ENCODE measurements around the gene CCL13.

The CCL13 gene

DNA sequence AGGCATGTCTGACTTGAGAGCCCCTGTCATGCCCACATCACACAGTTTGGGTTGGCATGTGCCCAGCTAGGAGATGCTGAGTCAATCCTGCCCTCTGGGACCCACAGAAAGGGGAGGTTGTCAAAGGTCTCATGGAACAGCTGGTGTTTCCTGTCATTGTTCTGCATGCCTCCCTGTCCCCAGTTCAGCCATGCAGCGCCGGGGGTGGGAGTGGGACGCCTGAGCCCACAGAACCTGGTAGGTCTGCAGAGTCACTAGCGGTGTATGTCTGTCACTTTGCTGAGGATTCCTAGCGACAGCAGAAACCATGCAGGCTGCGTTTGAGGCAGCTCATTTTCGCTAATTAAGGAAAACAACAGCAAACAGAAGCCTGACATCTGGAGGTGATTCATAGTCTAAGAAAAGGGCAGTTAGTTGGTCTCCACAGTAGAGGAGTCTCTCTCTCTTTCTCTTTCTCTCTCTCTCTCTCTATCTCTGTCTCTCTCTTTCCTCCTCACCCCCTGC, 26.4 kb downstream of the CCL13 start:
- no peak overlapping the region for H3K4me3 ChIP-seq (ENCODE audit: insufficient read depth, low read depth, low read length)
- H3K9me3 ChIP-seq (ENCODE audit: control insufficient read depth, low read length), result no peaks in the 10 kb centered on the region
- no peaks in the 10 kb centered on the region for H3K4me1 ChIP-seq (ENCODE audit: control insufficient read depth, insufficient read depth, low read length)
- no peaks in the 10 kb centered on the region for H3K36me3 ChIP-seq (ENCODE audit: control insufficient read depth, insufficient read depth, low read length)
- no peak overlapping the region for H3K27ac ChIP-seq (ENCODE audit: insufficient read depth, low read depth, low read length, poor library complexity, severe bottlenecking)
- WGBS, 2 experiments, result 75 to 80% methylated on average over 7 of the region's 7 CpGs
- H3K27me3 ChIP-seq (ENCODE audit: control insufficient read depth, insufficient read depth, low read length, poor library complexity, severe bottlenecking), result no peaks in the 10 kb centered on the region

DNA sequence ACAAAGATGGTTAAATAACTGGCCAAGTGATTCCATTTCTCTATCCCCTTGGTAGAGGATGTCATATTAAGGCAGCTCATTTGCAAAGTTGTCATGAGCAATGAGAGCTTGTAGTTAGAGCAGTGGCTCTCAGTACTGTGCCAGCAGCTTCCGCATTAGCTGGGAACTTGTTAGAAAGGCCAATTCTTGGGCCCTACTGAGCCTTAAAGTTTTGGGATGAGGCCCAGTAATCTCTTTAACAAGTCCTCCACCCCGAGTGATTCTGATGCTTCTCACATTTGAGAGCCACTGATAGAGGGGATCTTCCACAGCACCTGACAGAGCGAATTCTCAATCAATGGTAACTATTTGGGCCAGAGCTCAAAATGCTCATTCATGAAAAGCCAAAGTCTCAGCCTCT, 26.9 kb downstream of the CCL13 start:
- no peak overlapping the region for H3K27ac ChIP-seq (ENCODE audit: insufficient read depth, low read depth, low read length, poor library complexity, severe bottlenecking)
- no peak overlapping the region for H3K4me3 ChIP-seq (ENCODE audit: insufficient read depth, low read depth, low read length)
- WGBS, 2 experiments, result 89 to 93% methylated on average over 3 of the region's 3 CpGs
- H3K4me1 ChIP-seq (ENCODE audit: control insufficient read depth, insufficient read depth, low read length), result no peaks in the 10 kb centered on the region
- H3K27me3 ChIP-seq (ENCODE audit: control insufficient read depth, insufficient read depth, low read length, poor library complexity, severe bottlenecking), result no peaks in the 10 kb centered on the region
- no peaks in the 10 kb centered on the region for H3K9me3 ChIP-seq (ENCODE audit: control insufficient read depth, low read length)
- no peaks in the 10 kb centered on the region for H3K36me3 ChIP-seq (ENCODE audit: control insufficient read depth, insufficient read depth, low read length)

DNA sequence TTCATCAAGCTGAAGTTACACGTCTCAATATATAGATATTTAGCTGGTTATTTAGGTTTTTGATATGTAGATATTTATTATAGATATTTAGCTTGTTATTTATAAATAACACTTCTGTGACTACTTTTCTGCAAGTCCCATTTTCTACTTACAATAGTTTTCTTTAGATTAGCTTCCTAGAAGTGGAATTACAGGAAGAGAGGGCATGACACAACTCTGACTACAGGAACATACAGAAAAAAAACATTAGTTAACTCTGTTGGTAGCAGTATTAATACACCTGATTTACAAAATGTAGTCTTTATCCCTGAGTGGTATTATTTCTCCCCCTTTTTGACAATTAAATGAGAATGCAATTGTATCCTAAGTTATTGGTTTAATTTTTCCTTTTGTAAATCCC, 28.0 kb downstream of the CCL13 start:
- no peaks in the 10 kb centered on the region for H3K36me3 ChIP-seq (ENCODE audit: control insufficient read depth, insufficient read depth, low read length)
- no CpG with 5 or more reads among the region's 1 CpG for WGBS, 2 experiments

DNA sequence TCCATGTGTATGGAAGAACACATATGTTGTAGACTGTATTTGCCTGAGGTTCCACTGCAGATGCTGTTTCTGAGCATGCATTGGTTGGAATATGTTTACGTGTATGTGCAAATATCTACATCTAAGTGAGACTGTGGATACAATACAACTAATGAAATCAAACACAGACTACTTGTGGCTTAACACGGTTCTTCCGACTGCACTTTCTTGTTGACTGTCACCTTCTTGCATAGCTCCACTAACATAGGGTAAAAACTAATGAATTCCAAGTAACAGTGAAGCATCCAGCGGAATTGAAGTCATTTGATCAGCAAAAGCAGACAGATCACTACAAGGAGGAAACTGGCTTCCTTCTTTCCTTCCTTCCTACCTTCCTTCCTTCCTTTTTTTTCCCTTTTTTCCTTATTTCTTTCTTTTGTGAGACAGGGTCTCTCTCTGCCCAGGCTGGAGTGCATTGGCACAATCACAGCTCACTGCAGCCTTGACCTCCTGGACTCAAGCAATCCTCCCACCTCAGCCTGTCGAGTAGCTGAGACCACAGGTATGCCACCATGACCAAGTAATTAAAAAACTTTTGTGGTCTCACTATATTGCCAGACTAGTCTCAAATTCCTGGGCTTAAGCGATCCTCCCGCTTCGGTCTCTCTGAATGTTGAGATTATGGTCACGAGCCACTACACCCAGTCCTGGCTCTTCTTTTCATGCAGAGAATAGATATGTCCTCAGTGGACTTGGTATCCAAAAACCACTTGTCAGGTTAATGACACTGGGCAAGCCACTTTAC, 28.7 kb downstream of the CCL13 start:
- Histone ChIP-seq H3K36me3 (ENCODE audit: control insufficient read depth, insufficient read depth, low read length) (no peaks in the 10 kb centered on the region), H3K27ac (ENCODE audit: insufficient read depth, low read depth, low read length, poor library complexity, severe bottlenecking) (no peak overlapping the region), H3K27me3 (ENCODE audit: control insufficient read depth, insufficient read depth, low read length, poor library complexity, severe bottlenecking) (no peaks in the 10 kb centered on the region), H3K4me3 (ENCODE audit: insufficient read depth, low read depth, low read length) (no peak overlapping the region), H3K9me3 (ENCODE audit: control insufficient read depth, low read length) (no peaks in the 10 kb centered on the region), H3K4me1 (ENCODE audit: control insufficient read depth, insufficient read depth, low read length) (no peaks in the 10 kb centered on the region)
- 76 to 90% methylated on average over 8 to 9 of the region's 9 CpGs for WGBS, 2 experiments

More for the DNA sequence above, 28.0 kb downstream of the CCL13 start:
- H3K4me3 ChIP-seq (ENCODE audit: insufficient read depth, low read depth, low read length), result no peak overlapping the region
- H3K27ac ChIP-seq (ENCODE audit: insufficient read depth, low read depth, low read length, poor library complexity, severe bottlenecking), result no peak overlapping the region
- H3K9me3 ChIP-seq (ENCODE audit: control insufficient read depth, low read length), result no peaks in the 10 kb centered on the region
- H3K4me1 ChIP-seq (ENCODE audit: control insufficient read depth, insufficient read depth, low read length), result no peaks in the 10 kb centered on the region
- H3K27me3 ChIP-seq (ENCODE audit: control insufficient read depth, insufficient read depth, low read length, poor library complexity, severe bottlenecking), result no peaks in the 10 kb centered on the region

- no peak overlapping the region for H3K27ac ChIP-seq (ENCODE audit: insufficient read depth, low read depth, low read length, poor library complexity, severe bottlenecking)
- H3K36me3 ChIP-seq (ENCODE audit: control insufficient read depth, insufficient read depth, low read length), result no peaks in the 10 kb centered on the region
- H3K9me3 ChIP-seq (ENCODE audit: control insufficient read depth, low read length), result no peaks in the 10 kb centered on the region
- WGBS, 2 experiments, result 91 to 94% methylated on average over 5 of the region's 5 CpGs
- H3K4me3 ChIP-seq (ENCODE audit: insufficient read depth, low read depth, low read length), result no peak overlapping the region
- H3K4me1 ChIP-seq (ENCODE audit: control insufficient read depth, insufficient read depth, low read length), result no peaks in the 10 kb centered on the region
- no peaks in the 10 kb centered on the region for H3K27me3 ChIP-seq (ENCODE audit: control insufficient read depth, insufficient read depth, low read length, poor library complexity, severe bottlenecking)
These were observed 30.0 kb downstream of the CCL13 start for GRCh38 chr17:34386343-34386696.

DNA sequence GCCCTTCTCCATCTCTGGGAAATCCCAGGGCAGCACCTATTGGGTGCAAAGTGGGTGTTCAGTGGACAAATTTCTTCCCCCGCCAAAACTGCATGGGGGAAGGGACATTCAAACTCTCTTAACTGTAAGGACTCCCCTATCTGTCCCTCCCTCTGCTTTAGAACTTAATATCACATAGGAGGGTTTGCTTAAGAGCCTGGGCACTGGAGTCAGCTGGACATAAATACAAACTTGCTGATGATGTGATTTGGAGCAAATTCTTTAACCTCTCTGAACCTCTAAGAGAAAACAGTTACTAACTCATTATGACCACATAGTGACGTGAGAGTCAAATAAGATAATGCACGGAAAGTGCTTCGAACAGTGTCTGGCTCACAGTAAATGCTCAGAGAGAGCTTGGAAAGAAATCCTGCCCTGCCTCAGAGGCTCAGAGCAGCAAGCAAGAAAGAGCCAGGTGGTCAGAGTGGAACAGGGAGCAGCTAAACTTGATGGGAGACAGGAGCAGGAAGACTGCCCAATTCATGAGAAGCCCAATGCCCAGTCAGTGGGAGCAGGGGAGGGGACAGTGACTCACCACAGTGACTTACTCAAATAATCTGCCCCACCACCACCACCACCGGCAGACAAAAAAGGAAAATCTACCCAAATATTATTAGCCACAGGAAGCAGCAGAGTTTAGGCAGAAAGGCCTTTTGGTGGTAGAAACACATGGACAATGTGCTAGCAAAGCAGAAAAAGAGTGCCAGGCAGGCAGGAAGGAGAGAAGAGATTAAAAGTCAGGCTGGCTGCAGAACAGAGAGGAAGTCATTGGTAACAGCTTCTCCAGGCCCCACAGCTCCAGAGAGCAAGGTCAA, 30.6 kb downstream of the CCL13 start:
- Histone ChIP-seq H3K27me3 (ENCODE audit: control insufficient read depth, insufficient read depth, low read length, poor library complexity, severe bottlenecking) (no peaks in the 10 kb centered on the region), H3K9me3 (ENCODE audit: control insufficient read depth, low read length) (no peaks in the 10 kb centered on the region), H3K4me3 (ENCODE audit: insufficient read depth, low read depth, low read length) (no peak overlapping the region), H3K36me3 (ENCODE audit: control insufficient read depth, insufficient read depth, low read length) (no peaks in the 10 kb centered on the region), H3K4me1 (ENCODE audit: control insufficient read depth, insufficient read depth, low read length) (no peaks in the 10 kb centered on the region), H3K27ac (ENCODE audit: insufficient read depth, low read depth, low read length, poor library complexity, severe bottlenecking) (no peak overlapping the region)
- 89 to 98% methylated on average over 4 to 5 of the region's 5 CpGs for WGBS, 2 experiments

- Histone ChIP-seq H3K4me1 (ENCODE audit: control insufficient read depth, insufficient read depth, low read length) (no peaks in the 10 kb centered on the region), H3K27me3 (ENCODE audit: control insufficient read depth, insufficient read depth, low read length, poor library complexity, severe bottlenecking) (no peaks in the 10 kb centered on the region), H3K9me3 (ENCODE audit: control insufficient read depth, low read length) (no peaks in the 10 kb centered on the region), H3K4me3 (ENCODE audit: insufficient read depth, low read depth, low read length) (no peak overlapping the region), H3K27ac (ENCODE audit: insufficient read depth, low read depth, low read length, poor library complexity, severe bottlenecking) (no peak overlapping the region), H3K36me3 (ENCODE audit: control insufficient read depth, insufficient read depth, low read length) (no peaks in the 10 kb centered on the region)
- 75 to 82% methylated on average over 3 to 5 of the region's 5 CpGs for whole genome bisulfite sequencing, 2 experiments
These were observed 31.3 kb downstream of the CCL13 start for GRCh38 chr17:34387566-34387965.

- H3K4me3 ChIP-seq (ENCODE audit: insufficient read depth, low read depth, low read length), result no peak overlapping the region
- no peaks in the 10 kb centered on the region for H3K4me1 ChIP-seq (ENCODE audit: control insufficient read depth, insufficient read depth, low read length)
- H3K36me3 ChIP-seq (ENCODE audit: control insufficient read depth, insufficient read depth, low read length), result no peaks in the 10 kb centered on the region
- 93 to 94% methylated on average over 6 of the region's 6 CpGs for WGBS, 2 experiments
- H3K27ac ChIP-seq (ENCODE audit: insufficient read depth, low read depth, low read length, poor library complexity, severe bottlenecking), result no peak overlapping the region
- H3K27me3 ChIP-seq (ENCODE audit: control insufficient read depth, insufficient read depth, low read length, poor library complexity, severe bottlenecking), result no peaks in the 10 kb centered on the region
- H3K9me3 ChIP-seq (ENCODE audit: control insufficient read depth, low read length), result no peaks in the 10 kb centered on the region
These were observed 33.0 kb downstream of the CCL13 start for GRCh38 chr17:34389126-34389750.

DNA sequence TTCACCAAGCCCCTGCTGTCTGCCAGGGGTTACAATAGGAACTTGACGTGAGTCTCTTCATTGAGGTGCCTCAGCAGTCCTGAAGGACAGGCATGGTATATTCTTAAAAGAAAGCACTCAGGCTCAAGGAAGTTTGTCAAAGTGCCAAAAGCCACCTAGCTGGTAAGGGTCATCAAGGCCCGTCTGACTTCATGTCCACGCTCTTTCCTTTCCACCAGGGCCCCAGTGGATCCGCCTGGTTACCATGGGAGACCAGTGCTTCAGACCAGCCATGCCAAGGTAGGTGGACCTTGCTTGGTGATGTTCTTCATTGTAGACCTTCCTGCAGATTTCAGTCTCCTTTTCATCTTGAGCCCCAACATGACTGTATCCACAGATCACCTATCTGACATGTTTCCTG, 34.4 kb downstream of the CCL13 start:
- Histone ChIP-seq H3K36me3 (ENCODE audit: control insufficient read depth, insufficient read depth, low read length) (no peaks in the 10 kb centered on the region), H3K27me3 (ENCODE audit: control insufficient read depth, insufficient read depth, low read length, poor library complexity, severe bottlenecking) (no peaks in the 10 kb centered on the region), H3K4me1 (ENCODE audit: control insufficient read depth, insufficient read depth, low read length) (no peaks in the 10 kb centered on the region), H3K4me3 (ENCODE audit: insufficient read depth, low read depth, low read length) (no peak overlapping the region), H3K27ac (ENCODE audit: insufficient read depth, low read depth, low read length, poor library complexity, severe bottlenecking) (no peak overlapping the region), H3K9me3 (ENCODE audit: control insufficient read depth, low read length) (no peaks in the 10 kb centered on the region)
- WGBS, 2 experiments, result 81 to 84% methylated on average over 4 of the region's 4 CpGs

- Histone ChIP-seq H3K4me1 (ENCODE audit: control insufficient read depth, insufficient read depth, low read length) (no peaks in the 10 kb centered on the region), H3K27me3 (ENCODE audit: control insufficient read depth, insufficient read depth, low read length, poor library complexity, severe bottlenecking) (no peaks in the 10 kb centered on the region), H3K9me3 (ENCODE audit: control insufficient read depth, low read length) (no peaks in the 10 kb centered on the region), H3K36me3 (ENCODE audit: control insufficient read depth, insufficient read depth, low read length) (no peaks in the 10 kb centered on the region), H3K27ac (ENCODE audit: insufficient read depth, low read depth, low read length, poor library complexity, severe bottlenecking) (no peak overlapping the region), H3K4me3 (ENCODE audit: insufficient read depth, low read depth, low read length) (no peak overlapping the region)
- WGBS, 2 experiments, result 72 to 74% methylated on average over 2 of the region's 2 CpGs
These were observed 35.0 kb downstream of the CCL13 start for GRCh38 chr17:34391241-34391640.
